Neural cell (in vitro differentiated cells): ENCODE results near the gene UBXN10. TPM values are rescaled to one million over a fixed set of nuclear protein-coding genes. Genes with fewer than 3 reads are reported as not detected.

Experiments used
- H2AFZ ChIP-seq: fragments of 200-600, 300-800 bp; sonication (generic), shearing (Covaris generic); 2 replicates; pipeline ENCODE4 v1.6.0; 2014; ENCODE audit warnings: low read depth, mild to moderate bottlenecking, antibody characterized with exemption, low read length, moderate library complexity
- H3F3A ChIP-seq: fragments of 200-600 bp; shearing (Covaris generic); 2 replicates; pipeline ENCODE4 v1.6.1; 2016; ENCODE audit warnings: mild to moderate bottlenecking, moderate library complexity, mixed read lengths, antibody characterized with exemption, low read length; ENCODE audit not compliant: insufficient read depth, poor library complexity, severe bottlenecking
- H3K27ac ChIP-seq: fragments of 200-600, 300-800 bp; sonication (generic), shearing (Covaris generic); 2 replicates; pipeline ENCODE4 v1.5.1; 2014; ENCODE audit warnings: mild to moderate bottlenecking, low read length, moderate library complexity
- H3K27me3 ChIP-seq: fragments of 300-800, 200-600 bp; sonication (generic), shearing (Covaris generic); 2 replicates; pipeline ENCODE4 v1.6.0; 2014; ENCODE audit warnings: mild to moderate bottlenecking, low read depth, low read length, moderate library complexity; ENCODE audit not compliant: insufficient read depth
- H3K36me3 ChIP-seq: fragments of 300-800, 200-600 bp; sonication (generic), shearing (Covaris generic); 2 replicates; pipeline ENCODE4 v1.5.1; 2014; ENCODE audit warnings: mild to moderate bottlenecking, antibody characterized with exemption, low read length, moderate library complexity; ENCODE audit not compliant: insufficient read depth
- H3K4me2 ChIP-seq: fragments of 300-800, 200-600 bp; sonication (generic), shearing (Covaris generic); 2 replicates; pipeline ENCODE4 v1.6.0; 2014; ENCODE audit warnings: mild to moderate bottlenecking, low read length
- H3K4me3 ChIP-seq: fragments of 300-800, 200-600 bp; sonication (generic), shearing (Covaris generic); 2 replicates; pipeline ENCODE4 v1.5.1; 2014; ENCODE audit warnings: mild to moderate bottlenecking, low read length, moderate library complexity
- H3K79me2 ChIP-seq: fragments of 200-600 bp; shearing (Covaris generic); replicated peaks from 2 replicates; pipeline ENCODE4 v1.6.0; 2014; ENCODE audit warnings: mild to moderate bottlenecking, low read length, moderate library complexity; ENCODE audit not compliant: insufficient read depth
- H3K9ac ChIP-seq: fragments of 300-800, 200-600 bp; sonication (generic), shearing (Covaris generic); 2 replicates; pipeline ENCODE4 v1.6.1; 2016; ENCODE audit warnings: mild to moderate bottlenecking, low read length, mixed read lengths
- H3K9me2 ChIP-seq: fragments of 200-600 bp; shearing (Covaris generic); 2 replicates; pipeline ENCODE4 v1.6.1; 2016; ENCODE audit warnings: mild to moderate bottlenecking, low read length, mixed read lengths; ENCODE audit not compliant: insufficient read depth
- H3K9me3 ChIP-seq: fragments of 200-600, 300-800 bp; sonication (generic), shearing (Covaris generic); 2 replicates; pipeline ENCODE4 v1.6.1; 2016; ENCODE audit warnings: mild to moderate bottlenecking, mixed run types, low read length, moderate library complexity, mixed read lengths
- H4K20me1 ChIP-seq: fragments of 200-600 bp; shearing (Covaris generic); 2 replicates; pipeline ENCODE4 v1.6.1; 2016; ENCODE audit warnings: mild to moderate bottlenecking, mixed run types; ENCODE audit not compliant: insufficient read depth
- EP300 ChIP-seq: fragments of 450-650 bp; conservative IDR thresholded peaks from 2 replicates; pipeline ENCODE4 v1.6.1; 2014; ENCODE audit warnings: antibody characterized with exemption, mild to moderate bottlenecking, moderate library complexity; ENCODE audit not compliant: poor library complexity, severe bottlenecking
- EZH2 ChIP-seq: fragments of 200-600, 300-800 bp; shearing (Covaris generic), sonication (generic); IDR thresholded peaks from 2 replicates; pipeline ENCODE4 v1.6.1; 2014; ENCODE audit warnings: antibody characterized with exemption, low read length, borderline replicate concordance, mild to moderate bottlenecking; ENCODE audit not compliant: insufficient read depth, poor library complexity, severe bottlenecking
- MXI1 ChIP-seq: fragments of 450-650 bp; conservative IDR thresholded peaks from 2 replicates; pipeline ENCODE4 v1.6.1; 2014; ENCODE audit warnings: antibody characterized with exemption, mild to moderate bottlenecking; ENCODE audit not compliant: poor library complexity, severe bottlenecking
- TAF1 ChIP-seq: IDR thresholded peaks from 2 replicates; pipeline ENCODE4 v1.6.1; 2012; ENCODE audit warnings: low read depth
- polyA plus RNA-seq: library from polyadenylated mRNA; depleted of rRNA; stranded (reverse); fragments of >200 nt; gene quantifications from 2 replicates; pipeline ENCODE4 v1.2.3, GENCODE V29; 2014
- TF ChIP-seq, protein P1 (sequence below): IDR thresholded peaks from 2 replicates; pipeline ENCODE4 v1.6.1; 2012; ENCODE audit warnings: borderline replicate concordance
- TF ChIP-seq, protein P2 (sequence below): fragments of 450-650 bp; IDR thresholded peaks from 2 replicates; pipeline ENCODE4 v1.5.1; 2014; ENCODE audit warnings: antibody characterized with exemption, mild to moderate bottlenecking, moderate library complexity; ENCODE audit not compliant: poor library complexity, severe bottlenecking

Gene UBXN10
- polyA plus RNA-seq, 1 donor from 2014 or later, result 0.64 TPM

DNA sequence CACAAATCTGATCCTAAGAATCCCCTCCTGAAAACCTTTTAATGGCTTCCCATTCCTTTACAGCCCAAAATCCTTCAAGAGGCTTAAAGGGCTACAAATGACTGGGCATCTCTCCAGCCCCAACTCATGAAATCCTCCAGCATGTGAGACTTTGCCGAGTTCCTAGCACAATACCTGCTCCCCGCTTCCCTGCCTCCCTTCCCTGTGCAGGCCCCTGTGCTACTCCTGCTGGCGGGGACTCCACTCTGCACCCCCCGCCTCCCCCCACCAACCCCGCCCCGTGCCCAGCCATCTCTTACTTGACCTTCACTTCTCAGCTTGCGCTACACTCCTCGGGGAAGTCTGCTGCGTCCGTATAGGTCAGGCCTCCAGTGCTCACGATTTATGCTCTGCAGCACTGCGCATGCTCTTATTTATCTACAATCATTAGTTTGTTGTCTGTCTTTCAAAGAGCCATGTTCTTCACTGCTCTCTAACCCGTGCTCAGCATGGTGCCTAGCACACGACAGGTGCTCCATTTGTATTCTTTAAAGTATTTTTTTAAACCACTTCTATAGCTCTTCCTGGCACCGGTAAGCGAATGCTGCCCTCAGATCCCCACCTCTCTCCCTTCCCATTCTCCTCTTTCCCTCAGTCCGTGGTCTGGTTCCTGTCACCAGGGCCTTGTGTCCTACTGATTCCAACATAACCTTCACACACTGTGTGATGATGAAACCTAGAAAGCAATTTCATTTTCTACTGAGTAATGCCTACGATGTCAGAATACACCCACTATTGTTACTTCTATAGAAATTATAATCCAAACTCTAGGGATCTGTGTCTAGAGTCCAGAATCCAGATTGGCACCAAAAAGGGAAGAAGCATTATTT is 37.9 kb downstream of the UBXN10 start:
- Histone ChIP-seq H3K79me2 (no peaks in the 10 kb centered on the region), H2AFZ (no peak overlapping the region), H3K9me3 (no peaks in the 10 kb centered on the region), H3K27ac (peak overlapping the region; percentile 17), H3F3A (no peaks in the 10 kb centered on the region), H3K27me3 (no peaks in the 10 kb centered on the region), H3K4me3 (no peak overlapping the region), H3K9me2 (no peaks in the 10 kb centered on the region), H4K20me1 (no peaks in the 10 kb centered on the region), H3K36me3 (no peaks in the 10 kb centered on the region), H3K4me2 (no peak overlapping the region), H3K9ac (no peak overlapping the region)
- TF ChIP-seq MXI1 (no peak), EP300 (no peak), EZH2 (no peak)
- TF ChIP-seq, protein P1, sequence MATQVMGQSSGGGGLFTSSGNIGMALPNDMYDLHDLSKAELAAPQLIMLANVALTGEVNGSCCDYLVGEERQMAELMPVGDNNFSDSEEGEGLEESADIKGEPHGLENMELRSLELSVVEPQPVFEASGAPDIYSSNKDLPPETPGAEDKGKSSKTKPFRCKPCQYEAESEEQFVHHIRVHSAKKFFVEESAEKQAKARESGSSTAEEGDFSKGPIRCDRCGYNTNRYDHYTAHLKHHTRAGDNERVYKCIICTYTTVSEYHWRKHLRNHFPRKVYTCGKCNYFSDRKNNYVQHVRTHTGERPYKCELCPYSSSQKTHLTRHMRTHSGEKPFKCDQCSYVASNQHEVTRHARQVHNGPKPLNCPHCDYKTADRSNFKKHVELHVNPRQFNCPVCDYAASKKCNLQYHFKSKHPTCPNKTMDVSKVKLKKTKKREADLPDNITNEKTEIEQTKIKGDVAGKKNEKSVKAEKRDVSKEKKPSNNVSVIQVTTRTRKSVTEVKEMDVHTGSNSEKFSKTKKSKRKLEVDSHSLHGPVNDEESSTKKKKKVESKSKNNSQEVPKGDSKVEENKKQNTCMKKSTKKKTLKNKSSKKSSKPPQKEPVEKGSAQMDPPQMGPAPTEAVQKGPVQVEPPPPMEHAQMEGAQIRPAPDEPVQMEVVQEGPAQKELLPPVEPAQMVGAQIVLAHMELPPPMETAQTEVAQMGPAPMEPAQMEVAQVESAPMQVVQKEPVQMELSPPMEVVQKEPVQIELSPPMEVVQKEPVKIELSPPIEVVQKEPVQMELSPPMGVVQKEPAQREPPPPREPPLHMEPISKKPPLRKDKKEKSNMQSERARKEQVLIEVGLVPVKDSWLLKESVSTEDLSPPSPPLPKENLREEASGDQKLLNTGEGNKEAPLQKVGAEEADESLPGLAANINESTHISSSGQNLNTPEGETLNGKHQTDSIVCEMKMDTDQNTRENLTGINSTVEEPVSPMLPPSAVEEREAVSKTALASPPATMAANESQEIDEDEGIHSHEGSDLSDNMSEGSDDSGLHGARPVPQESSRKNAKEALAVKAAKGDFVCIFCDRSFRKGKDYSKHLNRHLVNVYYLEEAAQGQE, result no peak
- TF ChIP-seq, protein P2, sequence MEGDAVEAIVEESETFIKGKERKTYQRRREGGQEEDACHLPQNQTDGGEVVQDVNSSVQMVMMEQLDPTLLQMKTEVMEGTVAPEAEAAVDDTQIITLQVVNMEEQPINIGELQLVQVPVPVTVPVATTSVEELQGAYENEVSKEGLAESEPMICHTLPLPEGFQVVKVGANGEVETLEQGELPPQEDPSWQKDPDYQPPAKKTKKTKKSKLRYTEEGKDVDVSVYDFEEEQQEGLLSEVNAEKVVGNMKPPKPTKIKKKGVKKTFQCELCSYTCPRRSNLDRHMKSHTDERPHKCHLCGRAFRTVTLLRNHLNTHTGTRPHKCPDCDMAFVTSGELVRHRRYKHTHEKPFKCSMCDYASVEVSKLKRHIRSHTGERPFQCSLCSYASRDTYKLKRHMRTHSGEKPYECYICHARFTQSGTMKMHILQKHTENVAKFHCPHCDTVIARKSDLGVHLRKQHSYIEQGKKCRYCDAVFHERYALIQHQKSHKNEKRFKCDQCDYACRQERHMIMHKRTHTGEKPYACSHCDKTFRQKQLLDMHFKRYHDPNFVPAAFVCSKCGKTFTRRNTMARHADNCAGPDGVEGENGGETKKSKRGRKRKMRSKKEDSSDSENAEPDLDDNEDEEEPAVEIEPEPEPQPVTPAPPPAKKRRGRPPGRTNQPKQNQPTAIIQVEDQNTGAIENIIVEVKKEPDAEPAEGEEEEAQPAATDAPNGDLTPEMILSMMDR, result no peak

DNA sequence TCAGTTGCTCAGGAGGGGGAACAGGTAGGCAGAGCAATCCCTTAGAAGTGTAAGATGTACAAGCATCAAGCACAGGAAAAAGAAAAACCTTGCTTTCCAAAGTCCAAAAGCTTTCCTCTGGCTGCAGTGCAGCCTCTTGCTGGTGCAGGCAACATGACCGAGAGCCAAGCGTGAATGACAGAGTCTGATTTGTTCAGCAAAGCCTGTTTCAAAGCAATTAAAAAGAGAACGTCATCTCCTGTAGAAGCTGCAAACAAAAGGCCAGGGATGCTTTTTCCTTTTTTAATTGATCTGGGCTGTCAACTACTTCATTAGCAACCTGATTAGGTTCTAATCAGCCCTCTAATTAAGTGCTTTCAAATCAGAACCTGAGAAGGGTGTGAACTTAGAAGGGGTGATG is 38.6 kb downstream of the UBXN10 start:
- TF ChIP-seq EP300 (no peak), EZH2 (no peak), TAF1 (no peak), MXI1 (no peak)
- TF ChIP-seq, protein P1, result no peak
- no peak overlapping the region for H3K4me3 ChIP-seq
- no peak overlapping the region for H2AFZ ChIP-seq
- H3K9me2 ChIP-seq, result no peaks in the 10 kb centered on the region
- no peaks in the 10 kb centered on the region for H4K20me1 ChIP-seq
- H3K27ac ChIP-seq, result no peak overlapping the region
- no peaks in the 10 kb centered on the region for H3K27me3 ChIP-seq
- H3F3A ChIP-seq, result no peaks in the 10 kb centered on the region
- H3K9me3 ChIP-seq, result no peaks in the 10 kb centered on the region
- H3K79me2 ChIP-seq, result no peaks in the 10 kb centered on the region
- H3K9ac ChIP-seq, result no peak overlapping the region
- no peak overlapping the region for H3K4me2 ChIP-seq
- H3K36me3 ChIP-seq, result no peaks in the 10 kb centered on the region
